HG03439 (cell line): Measurements from ENCODE around the gene VPS45.
A peak's percentile ranks its signal among the peaks of the same experiment; 100 is the strongest.
"Not testable (repeated sequence)": the region's sequence is repeated elsewhere in the genome, so short reads cannot be mapped to it uniquely, and the experiment has no call there.

Source experiments
- ATAC-seq: cut with Tn5 transposase; IDR thresholded peaks from one replicate; pipeline ENCODE4 v1.9.1; 2021; ENCODE audit warnings: mild to moderate bottlenecking, moderate library complexity; ENCODE audit not compliant: unreplicated experiment

Gene VPS45

DNA sequence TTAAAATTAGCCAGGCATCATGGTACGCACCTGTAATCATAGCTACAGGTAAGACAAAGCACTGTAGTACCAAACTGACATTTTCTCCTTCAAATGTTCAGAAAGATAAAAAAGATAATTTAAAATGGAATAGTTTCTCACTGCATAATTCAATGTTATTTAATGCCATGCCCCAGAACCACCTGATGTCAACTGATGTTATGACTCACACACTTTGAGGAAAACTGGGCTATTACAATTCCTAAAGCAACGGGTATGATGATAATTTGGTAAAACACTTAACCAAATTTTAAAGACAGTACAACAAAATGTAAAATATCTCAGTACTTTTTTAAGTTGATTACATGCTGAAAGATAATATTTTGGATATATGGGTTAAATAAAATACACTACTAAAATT is 59.2 kb downstream of the VPS45 start:
- no peak for ATAC-seq

DNA sequence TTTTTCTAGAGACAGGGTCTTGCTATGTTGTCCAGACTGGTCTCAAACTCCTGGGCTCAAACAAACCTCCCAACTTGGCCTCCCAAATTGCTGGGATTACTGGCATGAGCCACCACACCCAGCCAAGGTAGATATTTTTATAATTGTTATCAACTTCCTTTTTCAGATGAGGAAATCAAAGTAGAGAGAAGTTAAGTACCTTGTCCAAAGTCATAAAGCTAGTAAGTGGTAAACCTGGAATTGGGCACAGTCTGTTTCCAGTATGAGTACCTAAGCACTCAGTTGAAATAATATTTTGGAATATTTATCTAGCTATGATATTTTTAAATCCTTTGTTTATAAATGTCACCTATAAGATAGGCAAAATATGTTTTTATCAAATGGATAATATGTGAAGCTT is 59.9 kb downstream of the VPS45 start:
- ATAC-seq = no peak

DNA sequence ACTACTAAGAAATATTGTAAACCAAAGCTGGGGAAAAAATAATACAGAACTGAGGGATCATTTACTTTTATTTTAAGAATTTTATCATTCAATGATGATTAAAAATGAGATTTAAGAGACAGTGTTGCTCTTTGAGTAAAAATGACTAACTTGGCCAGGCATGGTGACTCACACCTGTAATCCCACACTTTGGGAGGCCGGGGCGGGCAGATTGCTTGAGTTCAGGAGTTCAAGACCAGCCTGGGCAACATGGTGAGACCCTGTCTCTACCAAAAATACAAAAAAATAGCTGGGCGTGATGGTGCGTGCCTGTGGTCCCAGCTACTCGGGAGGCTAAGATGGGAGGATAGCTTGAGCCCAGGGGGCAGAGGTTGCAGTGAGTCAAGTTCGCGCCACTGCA is 60.3 kb downstream of the VPS45 start:
- no peak for ATAC-seq

DNA sequence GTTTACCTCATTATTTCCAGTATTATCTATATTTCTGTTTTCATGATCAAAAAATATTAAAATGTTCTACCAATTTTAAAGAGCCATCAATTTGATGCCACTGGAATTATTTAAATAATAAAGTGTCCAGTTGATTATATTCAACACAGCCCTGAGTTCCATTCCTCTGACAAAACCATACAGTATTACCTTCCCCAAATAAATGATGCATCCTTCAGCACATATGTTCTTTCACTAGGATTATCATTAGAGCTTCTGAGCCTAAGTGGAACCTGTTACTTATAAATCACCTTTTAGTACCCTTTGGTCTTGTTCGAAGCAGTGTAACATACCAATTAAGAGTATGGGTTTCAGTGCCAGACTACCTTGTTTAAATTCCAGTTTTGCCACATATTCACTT is 64.8 kb downstream of the VPS45 start:
- ATAC-seq = no peak

DNA sequence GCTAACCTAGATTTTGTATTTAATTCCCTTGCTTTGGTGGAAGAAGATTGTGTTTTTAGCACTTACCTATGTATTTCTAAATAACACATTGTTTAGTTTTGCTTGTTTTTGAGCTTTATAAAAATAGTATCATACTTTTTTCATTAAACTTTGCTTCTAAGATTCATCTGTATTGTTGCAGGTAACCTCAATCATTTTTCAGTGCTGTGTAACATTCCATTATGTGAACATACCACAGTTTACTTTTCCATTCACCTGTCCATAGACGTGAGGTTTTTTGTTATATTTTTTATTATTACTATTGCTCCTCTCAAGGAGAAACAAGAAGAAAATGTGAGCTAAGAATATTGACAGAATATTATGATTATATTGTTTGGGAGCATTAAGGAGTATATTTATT is 67.0 kb downstream of the VPS45 start:
- ATAC-seq = no peak

DNA sequence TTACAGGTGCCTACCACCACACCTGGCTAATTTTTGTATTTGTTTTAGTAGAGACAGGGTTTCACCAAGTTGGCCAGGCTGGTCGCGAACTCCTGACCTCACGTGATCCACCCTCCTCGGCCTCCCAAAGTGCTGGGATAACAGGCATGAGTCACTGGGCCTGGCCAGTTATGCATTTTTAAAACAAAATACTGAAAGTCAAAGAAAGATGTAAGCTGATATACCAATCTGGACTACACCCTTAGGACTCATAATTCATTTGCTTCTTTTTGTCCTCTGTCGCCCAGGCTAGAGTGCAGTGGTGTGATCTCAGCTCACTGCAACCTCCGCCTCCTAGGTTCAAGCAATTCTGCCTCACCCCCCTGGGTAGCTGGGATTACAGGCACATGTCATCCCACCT is 67.8 kb downstream of the VPS45 start:
- ATAC-seq = not testable (repeated sequence)

DNA sequence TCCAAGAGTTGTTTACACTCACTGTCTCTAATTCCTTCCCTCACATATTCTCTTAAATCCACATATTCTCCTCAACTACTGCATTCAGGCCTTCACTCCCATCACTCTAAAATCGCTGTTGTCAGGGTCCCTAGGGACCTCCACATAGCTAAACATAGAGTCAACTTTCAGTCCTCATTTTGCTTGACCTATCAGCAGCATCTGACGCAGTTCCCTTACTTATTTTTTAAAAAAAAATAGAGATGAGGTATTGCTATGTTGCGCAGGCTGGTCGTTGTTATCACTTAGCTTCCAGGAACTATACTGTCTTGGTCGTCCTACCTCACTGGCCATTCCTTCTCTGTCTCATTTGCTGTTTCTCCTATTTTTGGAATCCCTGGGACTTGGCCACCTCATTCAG is 70.5 kb downstream of the VPS45 start:
- ATAC-seq = no peak

DNA sequence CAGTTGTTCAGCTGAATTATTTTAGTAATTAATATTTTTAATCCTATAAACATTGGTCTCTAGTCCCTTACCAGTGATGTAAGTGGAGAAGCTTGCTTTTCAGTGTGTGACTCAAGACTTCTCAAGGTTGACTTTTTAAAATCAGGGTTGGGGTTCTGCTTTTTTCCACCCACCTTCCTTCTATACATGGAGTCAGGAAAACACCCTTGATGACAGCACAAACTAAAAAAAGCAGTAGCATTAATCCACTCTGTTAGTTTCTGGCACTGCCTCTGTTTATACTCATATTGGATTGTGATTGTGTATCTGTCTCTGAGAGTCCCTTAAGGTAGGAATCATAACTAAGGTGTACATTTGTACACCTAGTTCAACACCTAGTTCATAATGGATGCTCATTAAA is 73.9 kb downstream of the VPS45 start:
- ATAC-seq = no peak

DNA sequence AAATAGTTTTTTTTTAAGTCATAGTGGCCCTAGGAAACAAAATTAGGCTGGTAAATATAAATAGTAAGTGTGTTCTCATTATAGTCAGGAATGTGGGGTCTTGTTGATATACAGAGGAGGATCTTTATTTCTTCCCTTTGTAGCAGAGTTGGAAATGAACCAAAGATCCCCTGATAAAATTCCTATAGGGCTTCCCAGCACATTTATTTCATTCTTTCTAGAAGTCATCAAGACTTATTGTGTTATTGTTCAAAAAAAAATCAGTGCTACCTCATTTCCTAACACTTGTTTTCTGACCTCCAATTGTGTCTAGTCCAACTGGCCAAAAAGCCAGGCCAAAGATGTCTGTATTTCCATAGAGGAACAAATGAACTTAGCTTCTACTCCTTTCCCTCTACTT is 74.5 kb downstream of the VPS45 start:
- no peak for ATAC-seq

DNA sequence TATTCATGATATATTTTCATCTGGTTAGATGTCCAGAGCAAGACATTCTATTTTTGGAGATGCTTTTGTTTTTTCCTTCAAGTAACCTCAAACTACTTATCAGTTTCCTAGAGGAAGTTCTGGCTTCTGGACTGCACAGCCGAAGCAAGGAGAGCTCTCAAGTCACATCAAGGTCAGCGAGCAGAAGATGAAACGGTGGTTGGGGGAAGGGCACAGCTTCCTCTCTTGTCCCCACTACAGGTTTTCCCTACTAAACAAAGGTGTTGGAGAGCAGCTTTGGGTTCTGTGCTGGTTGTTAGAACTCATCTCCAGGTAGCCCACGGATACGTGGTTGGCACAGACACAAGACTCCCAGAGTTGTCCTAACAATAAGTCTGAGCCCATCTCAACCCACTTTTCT is 77.0 kb downstream of the VPS45 start:
- ATAC-seq = no peak

DNA sequence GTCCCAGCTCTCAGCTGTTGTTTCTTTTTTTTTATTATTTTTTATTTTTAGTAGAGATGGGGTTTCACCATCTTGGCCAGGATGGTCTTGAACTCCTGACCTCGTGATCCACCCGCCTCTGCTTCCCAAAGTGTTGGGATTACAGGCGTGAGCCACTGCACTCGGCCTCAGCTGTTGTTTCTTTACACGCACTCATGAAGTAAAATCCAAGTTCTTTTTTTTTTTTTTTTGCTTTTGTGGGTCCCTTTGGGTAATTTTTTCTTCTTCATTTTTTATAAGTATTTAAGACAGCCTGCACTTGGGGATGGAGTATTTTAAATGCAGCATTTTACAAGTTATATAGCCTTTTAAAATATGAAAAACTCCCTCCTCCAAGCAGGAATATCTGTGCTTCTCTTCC is 78.4 kb downstream of the VPS45 start:
- ATAC-seq = not testable (repeated sequence)

DNA sequence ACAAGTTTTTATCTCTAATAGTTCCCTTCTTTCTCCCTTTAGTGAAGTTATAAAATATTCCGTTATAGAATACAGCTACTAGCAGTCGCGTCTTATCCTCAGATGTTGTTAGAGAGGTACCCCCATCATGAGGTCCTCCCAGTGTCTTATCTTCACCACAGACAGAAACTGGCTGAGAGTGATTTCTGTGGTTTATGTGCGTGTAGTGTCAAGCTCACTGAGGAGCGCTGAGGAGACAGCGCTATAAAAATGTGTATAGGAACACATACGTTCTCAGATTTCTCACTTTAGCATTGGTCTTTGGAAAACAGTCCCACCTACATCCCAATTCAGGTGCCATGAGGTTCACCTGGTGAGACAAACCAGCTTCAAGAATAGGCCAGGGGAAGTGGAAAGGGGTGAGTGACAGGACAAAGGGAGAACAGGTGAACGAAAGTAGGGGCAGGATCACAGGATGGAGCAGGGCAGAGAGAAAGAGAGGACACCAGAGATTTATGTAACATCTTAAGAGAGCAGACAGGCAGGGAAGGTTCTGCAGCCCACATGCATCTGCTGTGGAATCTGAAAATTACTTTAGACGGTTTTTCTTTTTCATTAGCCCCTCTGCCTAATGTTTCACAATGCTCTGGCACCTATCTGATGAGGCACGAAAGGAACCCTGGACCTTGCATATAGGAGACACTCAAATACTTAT is 79.4 kb downstream of the VPS45 start:
- no peak for ATAC-seq

DNA sequence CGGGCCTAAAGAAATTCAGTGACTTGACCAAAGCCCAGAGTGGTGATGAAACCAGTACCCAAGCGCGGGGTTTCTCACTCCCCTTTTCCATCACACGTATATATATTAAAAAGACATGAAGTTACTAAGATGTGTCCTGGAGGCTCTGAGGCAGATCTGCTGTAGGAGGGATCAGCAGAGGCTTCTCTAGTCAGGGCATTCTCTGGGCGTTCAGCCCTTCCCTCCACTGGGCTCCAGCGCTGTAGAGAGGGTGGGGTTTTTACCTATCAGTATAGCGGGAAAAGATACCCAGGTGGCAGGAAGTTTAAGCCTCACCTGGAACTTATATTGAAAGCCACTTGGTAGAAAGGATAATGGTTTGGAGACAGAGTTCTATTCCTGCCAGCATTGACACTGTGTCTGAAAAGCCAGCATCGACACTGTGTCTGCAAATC is 81.3 kb downstream of the VPS45 start:
- ATAC-seq = no peak

DNA sequence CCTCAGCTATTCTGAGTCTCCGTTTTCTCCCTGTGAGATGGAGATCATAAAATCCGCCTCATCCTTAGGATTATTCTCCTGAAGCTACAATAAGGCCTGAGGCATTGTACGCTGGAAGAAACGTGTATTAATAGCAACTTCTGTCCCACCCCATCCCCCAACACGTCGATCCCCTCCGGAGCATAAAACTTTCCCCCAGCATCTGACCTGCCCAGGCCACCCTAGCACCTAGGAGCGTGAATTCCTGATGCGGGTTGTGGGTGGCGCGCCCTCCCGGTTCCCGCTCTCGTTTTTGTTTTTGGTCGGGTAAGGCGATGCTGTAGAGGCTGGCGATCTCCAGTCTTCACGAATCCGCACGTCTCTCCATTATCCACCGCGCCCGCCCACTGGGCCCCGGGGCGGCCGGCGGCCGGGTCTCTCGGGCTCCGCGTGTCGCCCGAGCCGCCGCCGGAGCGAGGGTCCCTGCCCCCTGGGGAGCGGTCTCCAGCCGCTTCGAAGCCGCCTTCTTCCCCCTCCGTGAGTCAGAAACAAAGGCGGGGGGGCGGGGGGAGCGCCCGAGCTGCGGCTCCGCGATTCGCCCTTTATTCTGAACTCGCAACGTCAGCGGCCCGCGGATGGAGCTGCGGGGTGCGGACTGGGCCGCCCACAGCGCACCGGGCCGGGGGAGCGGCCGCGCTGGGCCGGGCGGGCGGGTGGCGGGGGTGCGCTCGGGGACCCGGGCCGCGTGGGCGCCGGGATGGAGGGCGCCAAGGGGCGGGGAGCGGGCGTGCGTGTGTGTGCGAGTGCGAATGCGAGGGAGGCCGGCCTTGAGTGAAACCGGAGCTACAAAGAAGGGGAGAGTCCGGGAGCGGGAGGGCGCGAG is 81.9 kb downstream of the VPS45 start, which contains the start of gene PLEKHO1:
TSS of gene PLEKHO1 (plus strand) at position 646 of the 862 bp plus-strand sequence. CDS start 342 bp downstream, outside the sequence.
- ATAC-seq = peak; percentile 50

DNA sequence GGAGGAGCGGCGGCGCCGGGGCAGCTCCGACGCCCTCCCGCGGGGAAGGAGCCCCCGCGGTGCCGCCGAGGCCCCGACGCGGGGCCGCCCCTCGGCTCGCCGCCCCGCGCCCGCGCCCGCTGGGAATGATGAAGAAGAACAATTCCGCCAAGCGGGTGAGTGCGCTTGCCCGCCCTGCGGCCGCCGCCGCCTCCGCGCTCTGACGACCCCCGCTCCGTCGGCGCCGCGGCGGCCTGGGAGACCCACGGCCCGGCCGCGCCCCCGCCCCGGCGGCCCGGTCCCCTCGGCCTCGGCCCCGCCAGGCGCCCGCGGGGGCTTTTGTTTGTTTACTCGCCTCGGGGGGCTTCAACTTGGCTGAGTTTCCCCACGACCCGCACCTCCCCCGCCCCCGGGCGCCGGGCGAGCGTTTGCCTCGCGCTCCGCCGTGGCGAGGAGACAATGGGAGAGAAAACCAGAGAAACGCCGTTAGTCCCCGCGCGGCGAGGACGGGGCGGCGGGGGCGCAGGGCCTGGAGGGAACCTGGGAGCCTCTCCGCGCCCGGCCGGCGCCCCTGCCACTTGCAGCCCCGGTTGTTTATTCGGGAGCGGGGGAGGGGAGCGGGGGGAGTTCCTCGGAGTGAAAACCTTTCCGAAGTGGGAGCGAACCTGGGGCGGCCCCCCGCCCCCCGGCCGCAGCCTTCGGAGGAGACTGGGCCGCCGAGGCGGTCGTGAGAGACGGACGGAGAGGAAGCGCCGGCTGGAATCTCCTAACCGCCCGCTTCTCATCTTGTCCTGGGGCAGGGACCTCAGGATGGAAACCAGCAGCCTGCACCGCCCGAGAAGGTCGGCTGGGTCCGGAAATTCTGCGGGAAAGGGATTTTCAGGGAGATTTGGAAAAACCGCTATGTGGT is 82.8 kb downstream of the VPS45 start:
- ATAC-seq = peak; percentile 16

DNA sequence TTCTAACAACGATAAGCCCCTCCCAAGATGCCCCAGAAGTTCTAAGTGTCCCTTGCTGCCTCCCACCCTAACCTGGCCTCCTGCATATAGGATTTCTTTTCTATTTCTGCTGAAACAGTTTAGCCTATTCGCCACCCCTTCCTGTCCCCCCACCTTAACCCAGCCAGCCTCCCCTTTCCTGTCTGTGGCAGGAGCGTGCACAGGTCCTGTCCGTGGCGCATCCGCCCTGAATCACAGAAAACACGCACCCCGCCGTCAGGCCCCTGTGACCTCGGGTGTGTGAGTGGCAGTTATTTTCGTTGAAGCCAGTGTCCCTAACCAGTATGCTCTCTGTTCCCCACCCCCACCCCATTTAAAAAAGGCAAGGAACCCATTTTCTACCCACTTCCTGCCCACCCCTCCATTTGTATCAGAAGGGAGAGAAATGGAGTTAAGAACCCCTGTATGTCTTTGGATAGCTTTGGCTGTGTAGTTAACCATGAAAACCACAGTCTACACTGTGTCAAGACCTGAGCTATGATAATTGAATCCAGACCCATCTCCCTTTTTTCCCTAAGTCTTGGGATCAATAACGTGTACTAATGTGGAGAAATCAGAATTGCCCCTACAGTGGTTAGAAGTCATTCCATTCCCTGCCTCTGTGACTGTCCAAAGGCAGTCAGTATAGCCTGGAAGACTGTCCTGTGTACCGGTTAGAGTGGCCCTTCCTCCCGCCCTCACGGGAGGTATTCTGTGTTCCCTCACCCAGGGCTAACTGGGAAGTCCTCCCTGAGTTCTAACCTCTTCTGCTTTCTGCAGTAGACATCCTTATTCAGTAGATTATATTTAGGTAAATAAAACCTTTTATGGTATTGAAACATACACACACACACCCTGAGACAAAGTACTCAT is 84.0 kb downstream of the VPS45 start:
- ATAC-seq = no peak

DNA sequence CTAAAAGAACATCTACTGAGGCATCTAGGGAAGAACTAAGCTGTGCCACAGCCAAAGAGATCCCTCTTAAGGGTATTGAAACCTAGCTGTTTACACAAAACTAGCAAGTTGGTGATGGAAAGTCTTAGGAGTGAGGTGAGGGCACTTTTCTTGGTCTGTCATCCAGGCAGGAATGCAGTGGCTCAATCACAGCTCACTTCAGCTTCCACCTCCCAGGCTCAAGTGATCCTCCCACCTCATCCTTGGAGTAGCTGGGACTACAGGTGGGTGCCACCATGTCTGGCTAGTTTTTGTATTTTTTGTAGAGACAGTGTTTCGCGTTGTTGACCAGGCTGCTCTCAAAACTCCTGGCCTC is 84.6 kb downstream of the VPS45 start:
- no peak for ATAC-seq

DNA sequence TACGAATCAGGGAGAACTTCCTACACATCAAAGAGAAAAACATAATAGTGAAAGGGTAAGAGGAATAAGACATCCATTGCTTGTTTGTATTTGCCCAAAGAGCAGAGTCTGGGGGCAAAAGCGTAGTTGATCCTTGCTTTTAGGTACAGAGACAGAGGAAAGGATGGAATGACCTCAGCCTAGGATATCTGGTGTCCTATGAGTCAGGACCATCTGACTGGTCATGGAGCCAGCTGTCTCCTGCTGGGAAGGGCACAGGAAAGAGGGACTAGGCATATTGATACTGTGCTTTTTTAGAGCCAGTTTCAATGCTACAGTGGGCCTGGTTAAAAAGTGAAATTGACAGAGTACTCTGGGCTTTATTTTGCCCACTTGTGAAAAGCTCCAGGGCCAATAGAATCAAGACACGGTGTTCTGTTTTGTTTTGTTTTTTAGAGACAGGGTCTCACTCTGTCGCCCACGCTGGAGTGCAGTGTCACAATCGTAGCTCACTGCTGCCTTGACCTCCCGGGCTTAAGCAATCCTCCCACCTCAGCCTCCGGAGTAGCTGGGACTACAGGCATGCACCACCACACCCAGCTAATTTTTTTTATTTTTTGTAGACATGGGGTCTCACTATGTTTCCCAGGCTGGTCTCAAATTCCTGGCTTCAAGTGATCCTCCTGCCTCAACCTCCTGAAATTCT is 85.3 kb downstream of the VPS45 start:
- no peak for ATAC-seq

DNA sequence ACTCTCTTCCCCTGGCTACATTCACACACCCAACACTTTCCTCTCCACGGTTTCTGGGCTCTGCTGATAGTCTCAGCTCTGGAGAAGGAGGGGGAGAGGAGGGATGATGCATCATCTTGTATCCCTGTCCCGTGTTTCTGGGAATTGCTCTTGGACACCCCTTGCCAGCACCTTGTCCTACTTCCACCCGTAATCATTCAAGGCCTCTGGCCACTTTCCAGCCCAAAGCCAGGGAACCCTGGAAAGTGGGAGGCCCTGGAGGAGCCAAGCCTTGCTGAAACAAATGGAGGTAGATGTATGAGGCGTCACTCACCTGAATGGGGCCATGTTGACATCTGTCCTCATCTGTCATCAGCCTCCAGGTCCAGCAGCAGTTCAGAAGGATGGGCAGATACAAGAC is 86.6 kb downstream of the VPS45 start:
- ATAC-seq = no peak
